Brain microvascular endothelial cell (primary cell): Measurements from ENCODE around the gene KCNQ1.

ENCODE experiments used
- DNase-seq: peaks from one replicate; pipeline ENCODE4 v3.0.0-alpha.2; 2020
- H3K27ac ChIP-seq: fragments of 250-450 bp; sonication (Bioruptor Pico); 2 replicates; pipeline ENCODE4 v1.5.1; 2020; ENCODE audit warnings: mild to moderate bottlenecking, moderate library complexity
- H3K27me3 ChIP-seq: fragments of 250-450 bp; sonication (Bioruptor Pico); replicated peaks from 2 replicates; pipeline ENCODE4 v1.5.1; 2020; ENCODE audit warnings: mild to moderate bottlenecking
- H3K36me3 ChIP-seq: fragments of 250-450 bp; sonication (Bioruptor Pico); replicated peaks from 2 replicates; pipeline ENCODE4 v1.5.1; 2020; ENCODE audit warnings: mild to moderate bottlenecking
- H3K4me3 ChIP-seq: 2 replicates; pipeline ENCODE4 v1.5.1; 2011; ENCODE audit warnings: low read depth, mild to moderate bottlenecking, control low read depth, low read length, moderate library complexity
- in situ Hi-C: cut with HindIII; loops from 2 replicates; pipeline ENCODE4 v1.10.0; 2017; ENCODE audit warnings: low sequenced_read_pairs, low pct_ligation_motif_present
- TF ChIP-seq, protein P1 (sequence below): IDR thresholded peaks from 2 replicates; pipeline ENCODE4 v1.5.1; 2011; ENCODE audit warnings: low read depth, mild to moderate bottlenecking, moderate library complexity, low read length, control low read depth, inconsistent platforms; ENCODE audit errors: missing control alignments

The KCNQ1 gene

GRCh38 chr11:2445746-2446551, 1.1 kb downstream of the KCNQ1 start:
- Histone ChIP-seq H3K4me3 (no peak overlapping the region), H3K36me3 (no peaks in the 10 kb centered on the region), H3K27ac (no peak overlapping the region), H3K27me3 (peaks cover 49% of the 10 kb centered on the region)
- DNase-seq = no peak
- TF ChIP-seq, protein P1, sequence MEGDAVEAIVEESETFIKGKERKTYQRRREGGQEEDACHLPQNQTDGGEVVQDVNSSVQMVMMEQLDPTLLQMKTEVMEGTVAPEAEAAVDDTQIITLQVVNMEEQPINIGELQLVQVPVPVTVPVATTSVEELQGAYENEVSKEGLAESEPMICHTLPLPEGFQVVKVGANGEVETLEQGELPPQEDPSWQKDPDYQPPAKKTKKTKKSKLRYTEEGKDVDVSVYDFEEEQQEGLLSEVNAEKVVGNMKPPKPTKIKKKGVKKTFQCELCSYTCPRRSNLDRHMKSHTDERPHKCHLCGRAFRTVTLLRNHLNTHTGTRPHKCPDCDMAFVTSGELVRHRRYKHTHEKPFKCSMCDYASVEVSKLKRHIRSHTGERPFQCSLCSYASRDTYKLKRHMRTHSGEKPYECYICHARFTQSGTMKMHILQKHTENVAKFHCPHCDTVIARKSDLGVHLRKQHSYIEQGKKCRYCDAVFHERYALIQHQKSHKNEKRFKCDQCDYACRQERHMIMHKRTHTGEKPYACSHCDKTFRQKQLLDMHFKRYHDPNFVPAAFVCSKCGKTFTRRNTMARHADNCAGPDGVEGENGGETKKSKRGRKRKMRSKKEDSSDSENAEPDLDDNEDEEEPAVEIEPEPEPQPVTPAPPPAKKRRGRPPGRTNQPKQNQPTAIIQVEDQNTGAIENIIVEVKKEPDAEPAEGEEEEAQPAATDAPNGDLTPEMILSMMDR = no peak
- in situ Hi-C loops = no loop called here

- DNase-seq = no peak
- in situ Hi-C loops = no loop called here
- TF ChIP-seq, protein P1 = no peak
- Histone ChIP-seq H3K4me3 (no peak overlapping the region), H3K27ac (no peak overlapping the region), H3K27me3 (peaks cover 51% of the 10 kb centered on the region), H3K36me3 (no peaks in the 10 kb centered on the region)
Measured at GRCh38 chr11:2446590-2447252, 1.9 kb downstream of the KCNQ1 start.

GRCh38 chr11:2447253-2447950, 2.6 kb downstream of the KCNQ1 start:
- Histone ChIP-seq H3K4me3 (no peak overlapping the region), H3K27ac (no peak overlapping the region), H3K27me3 (peaks cover 49% of the 10 kb centered on the region), H3K36me3 (no peaks in the 10 kb centered on the region)
- TF ChIP-seq, protein P1 = no peak
- no peak for DNase-seq
- in situ Hi-C loops = no loop called here

DNA sequence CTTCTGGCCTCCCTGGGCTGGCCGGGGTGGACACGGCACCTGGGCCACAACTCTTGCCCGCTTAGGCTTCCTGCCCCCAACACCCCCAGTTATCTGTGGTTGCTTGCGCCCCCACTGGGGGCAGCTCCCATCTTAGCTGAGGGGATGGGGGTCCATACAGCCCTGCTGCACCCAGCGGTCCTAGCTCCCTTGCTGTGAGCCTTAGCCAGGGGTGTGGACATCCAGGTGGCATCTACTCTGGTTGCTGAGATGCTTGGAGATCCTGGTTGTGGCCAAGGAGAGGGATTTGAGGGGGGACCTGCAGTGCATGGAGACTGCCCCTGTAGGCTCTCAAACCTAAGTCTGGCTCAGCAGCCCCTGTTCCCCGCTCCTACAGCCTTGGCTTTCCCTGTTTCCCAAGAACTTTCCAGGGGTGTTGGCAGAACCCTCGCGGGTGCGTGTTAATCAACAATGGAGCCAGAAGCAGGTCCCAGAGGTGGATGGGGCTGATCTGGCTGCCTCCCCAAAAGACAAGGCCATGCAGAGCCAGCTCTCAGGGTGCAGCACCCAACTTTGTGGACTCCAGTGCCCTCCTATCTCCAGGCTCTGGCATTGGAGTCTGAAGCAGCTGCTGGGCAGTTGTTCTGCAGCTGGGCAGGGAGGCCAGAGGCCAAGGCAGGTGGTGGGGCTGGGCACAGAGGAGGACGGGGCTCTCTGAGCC, 3.3 kb downstream of the KCNQ1 start:
- in situ Hi-C loops = no loop called here
- H3K27me3 ChIP-seq = peaks cover 46% of the 10 kb centered on the region
- TF ChIP-seq, protein P1 = no peak
- DNase-seq = no peak
- H3K27ac ChIP-seq = no peak overlapping the region
- no peak overlapping the region for H3K4me3 ChIP-seq
- no peaks in the 10 kb centered on the region for H3K36me3 ChIP-seq

DNA sequence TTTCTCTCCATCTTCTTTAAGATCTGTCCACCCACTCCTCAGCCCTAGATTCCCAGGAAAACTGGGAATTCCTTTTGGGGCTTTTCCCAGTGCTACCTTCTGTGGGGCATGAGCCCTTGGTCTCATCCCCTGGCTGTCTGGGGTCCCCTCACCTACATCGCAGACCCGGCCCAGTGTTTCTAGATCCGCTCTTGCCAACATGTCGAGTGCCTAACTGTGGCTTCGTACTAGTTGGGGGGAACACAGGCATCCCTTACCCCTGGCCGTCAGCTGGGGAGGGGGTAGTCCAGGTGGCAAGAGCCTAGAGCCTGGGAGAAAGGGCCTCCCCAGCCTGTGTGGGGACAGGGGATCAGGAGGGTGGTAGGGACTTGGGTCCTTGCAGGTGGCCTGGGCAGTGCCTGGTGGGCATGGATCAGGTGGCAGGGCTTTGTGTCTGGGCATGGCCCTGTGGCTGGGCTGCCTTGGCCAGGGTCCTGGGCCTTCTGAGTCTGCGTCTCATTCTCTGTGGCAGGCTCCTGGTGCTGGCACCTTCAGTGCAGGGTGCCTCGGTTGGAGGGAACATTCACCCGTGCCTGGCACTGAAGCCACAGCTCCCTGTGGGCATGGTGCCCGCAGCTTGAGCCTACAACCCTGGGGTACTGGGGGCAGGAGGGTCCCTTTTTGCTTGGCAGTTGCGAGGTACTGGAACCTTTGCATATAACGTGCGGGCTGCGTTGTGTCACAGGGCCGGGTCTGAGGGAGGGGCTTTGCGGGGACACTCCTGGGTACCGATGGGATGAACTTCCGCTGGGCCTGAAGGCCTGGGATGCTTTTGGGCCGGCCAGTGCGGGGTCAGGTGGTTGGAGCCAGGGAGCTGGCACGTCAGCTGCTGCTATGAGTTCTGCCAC, 4.1 kb downstream of the KCNQ1 start:
- no peak overlapping the region for H3K4me3 ChIP-seq
- H3K36me3 ChIP-seq = no peaks in the 10 kb centered on the region
- no peak overlapping the region for H3K27ac ChIP-seq
- DNase-seq = no peak
- H3K27me3 ChIP-seq = peaks cover 38% of the 10 kb centered on the region
- TF ChIP-seq, protein P1 = no peak
- in situ Hi-C loops = no loop called here
